GM12878 (cell line): ENCODE measurements around the gene AMT. TPM values are rescaled to one million over a fixed set of nuclear protein-coding genes. Genes with fewer than 3 reads are reported as not detected.

Experiments
- BCL11A ChIP-seq: IDR thresholded peaks from 2 replicates; pipeline ENCODE4 v1.6.1; 2011; ENCODE audit warnings: low read depth, low read length
- BCL3 ChIP-seq: IDR thresholded peaks from 2 replicates; pipeline ENCODE4 v1.6.1; 2011; ENCODE audit warnings: borderline replicate concordance, low read depth, mild to moderate bottlenecking, moderate library complexity, low read length; ENCODE audit not compliant: insufficient read depth, poor library complexity, severe bottlenecking
- CBX3 ChIP-seq: fragments of 200-600 bp; sonication (generic); IDR thresholded peaks from 2 replicates; pipeline ENCODE4 v1.6.1; 2016; ENCODE audit warnings: low read depth, borderline replicate concordance
- CHD2 ChIP-seq: IDR thresholded peaks from 2 replicates; pipeline ENCODE4 v1.6.1; 2011; ENCODE audit warnings: low read depth, low read length, improper control_type of control experiment, borderline replicate concordance
- KAT2A ChIP-seq: conservative IDR thresholded peaks from 2 replicates; pipeline ENCODE4 v1.6.1; 2011; ENCODE audit warnings: low read depth, low read length; ENCODE audit not compliant: control insufficient read depth
- MTA2 ChIP-seq: fragments of 450-650 bp; IDR thresholded peaks from 2 replicates; pipeline ENCODE4 v1.6.1; 2016; ENCODE audit warnings: low read depth, mild to moderate bottlenecking, moderate library complexity
- MTA3 ChIP-seq: IDR thresholded peaks from 2 replicates; pipeline ENCODE4 v1.6.1; 2012; ENCODE audit warnings: low read length, inconsistent platforms, borderline replicate concordance
- MXI1 ChIP-seq: fragments of 150-350 bp; IDR thresholded peaks from 2 replicates; pipeline ENCODE4 v1.6.1; 2011; ENCODE audit warnings: low read depth, mild to moderate bottlenecking, inconsistent platforms, low read length, improper control_type of control experiment
- NFIC ChIP-seq: IDR thresholded peaks from 2 replicates; pipeline ENCODE4 v1.6.1; 2012; ENCODE audit warnings: low read depth, mild to moderate bottlenecking, inconsistent platforms, low read length, moderate library complexity
- NR2F1 ChIP-seq: fragments of 450-650 bp; conservative IDR thresholded peaks from 2 replicates; pipeline ENCODE4 v1.6.1; 2017; ENCODE audit warnings: mild to moderate bottlenecking
- POLR2AphosphoS2 ChIP-seq: IDR thresholded peaks from 2 replicates; pipeline ENCODE4 v1.6.1; 2011; ENCODE audit warnings: low read depth, mild to moderate bottlenecking, low read length, improper control_type of control experiment, moderate library complexity
- SKIL ChIP-seq: fragments of 450-650 bp; IDR thresholded peaks from 2 replicates; pipeline ENCODE4 v1.6.1; 2017; ENCODE audit warnings: mild to moderate bottlenecking, low read depth, inconsistent platforms; ENCODE audit not compliant: poor library complexity, severe bottlenecking
- SP1 ChIP-seq: IDR thresholded peaks from one replicate; pipeline ENCODE4 v1.6.1; 2011; ENCODE audit warnings: low read depth, low read length
- SPI1 ChIP-seq: IDR thresholded peaks from 2 replicates; pipeline ENCODE4 v1.6.1; 2011; ENCODE audit warnings: low read depth, mild to moderate bottlenecking, low read length, moderate library complexity, borderline replicate concordance; ENCODE audit not compliant: insufficient read depth
- TCF7 ChIP-seq: IDR thresholded peaks from 2 replicates; pipeline ENCODE4 v1.6.1; 2014; ENCODE audit warnings: antibody characterized with exemption, borderline replicate concordance
- USF1 ChIP-seq: IDR thresholded peaks from 2 replicates; pipeline ENCODE4 v1.6.1; 2011; ENCODE audit warnings: borderline replicate concordance, low read depth, mild to moderate bottlenecking, moderate library complexity, mixed read lengths, low read length; ENCODE audit not compliant: insufficient read depth; ENCODE audit errors: extremely low read length
- polyA plus RNA-seq, 11 experiments: library from polyadenylated mRNA; depleted of rRNA in 4 of 11; unstranded in 6 of 11; stranded (reverse) in 5 of 11; fragments of >200 nt; fragmentation: Nextera tagmentation in 4 of 11; fragmentation: Illumina TruSeq in 1 of 11; extraction: Ambion mirVana in 4 of 11; extraction: Trizol in 1 of 11; gene quantifications; 1 replicate in 1 of 11; 2 replicates in 10 of 11; pipeline versions ENCODE4 v1.2.1 to v1.2.3, GENCODE V29; 2011 to 2016; ENCODE audit warnings: inconsistent platforms in 2 of 11, missing spikeins in 2 of 11, low read depth in 1 of 11
- total RNA-seq, 4 experiments: library from RNA; depleted of rRNA in 3 of 4; stranded (reverse); fragments of >200 nt in 3 of 4; fragmentation: Illumina TruSeq in 1 of 4; extraction: Trizol in 1 of 4; gene quantifications; 2 replicates each; pipeline versions ENCODE4 v1.2.1 to v1.2.3, GENCODE V29; 2013 to 2021
- TF ChIP-seq, protein P1 (sequence below): fragments of 450-650 bp; IDR thresholded peaks from 2 replicates; pipeline ENCODE4 v1.6.1; 2016; ENCODE audit warnings: mild to moderate bottlenecking, moderate library complexity, borderline replicate concordance
- TF ChIP-seq, protein P2 (sequence below), 3 experiments: IDR thresholded peaks in 2 of 3; conservative IDR thresholded peaks in 1 of 3; 2 replicates each; pipeline ENCODE4 v1.5.1; 2011; ENCODE audit warnings: low read depth in 3 of 3, low read length in 3 of 3, mild to moderate bottlenecking in 3 of 3, control low read depth in 2 of 3, moderate library complexity in 2 of 3, inconsistent platforms in 1 of 3, mixed read lengths in 1 of 3; ENCODE audit not compliant: control insufficient read depth in 2 of 3, insufficient read depth in 1 of 3; ENCODE audit errors: extremely low read depth in 1 of 3

The AMT gene
- total and polyA plus RNA-seq, 10 of the 15 experiments (the other 5 are each of a cell fraction or from before 2014, with no cell fraction given): 0.45 to 7.2 (median 2.6) TPM

DNA sequence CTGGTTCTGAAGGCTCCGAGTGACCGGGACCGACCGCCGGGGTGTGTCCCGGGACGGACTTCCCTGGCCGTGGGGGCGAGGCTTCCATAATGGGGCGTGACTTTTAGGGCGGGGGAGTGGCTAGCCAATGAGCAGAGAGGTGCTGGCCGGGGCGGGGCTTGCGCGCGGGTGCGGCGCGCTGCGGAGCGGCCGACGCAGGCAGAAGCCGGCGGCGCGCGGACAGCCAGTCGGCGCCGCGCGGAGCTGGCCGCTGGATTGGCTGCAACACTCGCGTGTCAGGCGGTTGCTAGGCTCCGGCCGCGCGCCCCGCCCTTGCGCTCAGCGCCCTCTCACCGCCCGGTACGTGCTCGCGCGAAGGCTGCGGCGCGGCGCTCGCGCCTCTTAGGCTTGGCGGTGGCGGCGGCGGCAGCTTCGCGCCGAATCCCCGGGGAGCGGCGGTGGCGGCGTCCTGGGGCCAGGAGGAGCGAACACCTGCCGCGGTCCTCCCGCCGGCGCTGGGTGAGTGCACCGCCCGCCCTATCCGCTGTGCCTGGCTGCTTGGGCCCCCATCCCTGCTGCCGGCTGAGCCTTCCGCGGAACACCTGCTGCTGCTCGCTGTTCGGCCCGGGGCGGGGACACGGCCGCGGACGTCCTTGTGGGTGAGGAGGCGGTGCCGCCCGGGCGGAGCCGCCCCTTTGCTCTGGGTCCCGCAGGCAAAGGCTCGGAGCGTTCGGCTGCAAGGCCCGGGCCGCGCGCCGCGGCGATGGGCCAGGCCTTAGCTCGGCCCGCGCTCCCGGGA, 47.9 kb upstream of the AMT start, which contains the start of gene DAG1 (continued):
- peak; percentile 12 for TF ChIP-seq BCL3
- peak; percentile 73 for TF ChIP-seq NR2F1
- TF ChIP-seq, protein P1, sequence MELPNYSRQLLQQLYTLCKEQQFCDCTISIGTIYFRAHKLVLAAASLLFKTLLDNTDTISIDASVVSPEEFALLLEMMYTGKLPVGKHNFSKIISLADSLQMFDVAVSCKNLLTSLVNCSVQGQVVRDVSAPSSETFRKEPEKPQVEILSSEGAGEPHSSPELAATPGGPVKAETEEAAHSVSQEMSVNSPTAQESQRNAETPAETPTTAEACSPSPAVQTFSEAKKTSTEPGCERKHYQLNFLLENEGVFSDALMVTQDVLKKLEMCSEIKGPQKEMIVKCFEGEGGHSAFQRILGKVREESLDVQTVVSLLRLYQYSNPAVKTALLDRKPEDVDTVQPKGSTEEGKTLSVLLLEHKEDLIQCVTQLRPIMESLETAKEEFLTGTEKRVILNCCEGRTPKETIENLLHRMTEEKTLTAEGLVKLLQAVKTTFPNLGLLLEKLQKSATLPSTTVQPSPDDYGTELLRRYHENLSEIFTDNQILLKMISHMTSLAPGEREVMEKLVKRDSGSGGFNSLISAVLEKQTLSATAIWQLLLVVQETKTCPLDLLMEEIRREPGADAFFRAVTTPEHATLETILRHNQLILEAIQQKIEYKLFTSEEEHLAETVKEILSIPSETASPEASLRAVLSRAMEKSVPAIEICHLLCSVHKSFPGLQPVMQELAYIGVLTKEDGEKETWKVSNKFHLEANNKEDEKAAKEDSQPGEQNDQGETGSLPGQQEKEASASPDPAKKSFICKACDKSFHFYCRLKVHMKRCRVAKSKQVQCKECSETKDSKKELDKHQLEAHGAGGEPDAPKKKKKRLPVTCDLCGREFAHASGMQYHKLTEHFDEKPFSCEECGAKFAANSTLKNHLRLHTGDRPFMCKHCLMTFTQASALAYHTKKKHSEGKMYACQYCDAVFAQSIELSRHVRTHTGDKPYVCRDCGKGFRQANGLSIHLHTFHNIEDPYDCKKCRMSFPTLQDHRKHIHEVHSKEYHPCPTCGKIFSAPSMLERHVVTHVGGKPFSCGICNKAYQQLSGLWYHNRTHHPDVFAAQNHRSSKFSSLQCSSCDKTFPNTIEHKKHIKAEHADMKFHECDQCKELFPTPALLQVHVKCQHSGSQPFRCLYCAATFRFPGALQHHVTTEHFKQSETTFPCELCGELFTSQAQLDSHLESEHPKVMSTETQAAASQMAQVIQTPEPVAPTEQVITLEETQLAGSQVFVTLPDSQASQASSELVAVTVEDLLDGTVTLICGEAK: no peak; the same call in 1 of the 2 replicates
- TF ChIP-seq CBX3: no peak
- no peak for TF ChIP-seq SPI1
- no peak for TF ChIP-seq MTA3
- no peak for TF ChIP-seq BCL11A
- no peak for TF ChIP-seq KAT2A
- TF ChIP-seq CHD2: no peak
- TF ChIP-seq USF1: no peak
- TF ChIP-seq, protein P2, sequence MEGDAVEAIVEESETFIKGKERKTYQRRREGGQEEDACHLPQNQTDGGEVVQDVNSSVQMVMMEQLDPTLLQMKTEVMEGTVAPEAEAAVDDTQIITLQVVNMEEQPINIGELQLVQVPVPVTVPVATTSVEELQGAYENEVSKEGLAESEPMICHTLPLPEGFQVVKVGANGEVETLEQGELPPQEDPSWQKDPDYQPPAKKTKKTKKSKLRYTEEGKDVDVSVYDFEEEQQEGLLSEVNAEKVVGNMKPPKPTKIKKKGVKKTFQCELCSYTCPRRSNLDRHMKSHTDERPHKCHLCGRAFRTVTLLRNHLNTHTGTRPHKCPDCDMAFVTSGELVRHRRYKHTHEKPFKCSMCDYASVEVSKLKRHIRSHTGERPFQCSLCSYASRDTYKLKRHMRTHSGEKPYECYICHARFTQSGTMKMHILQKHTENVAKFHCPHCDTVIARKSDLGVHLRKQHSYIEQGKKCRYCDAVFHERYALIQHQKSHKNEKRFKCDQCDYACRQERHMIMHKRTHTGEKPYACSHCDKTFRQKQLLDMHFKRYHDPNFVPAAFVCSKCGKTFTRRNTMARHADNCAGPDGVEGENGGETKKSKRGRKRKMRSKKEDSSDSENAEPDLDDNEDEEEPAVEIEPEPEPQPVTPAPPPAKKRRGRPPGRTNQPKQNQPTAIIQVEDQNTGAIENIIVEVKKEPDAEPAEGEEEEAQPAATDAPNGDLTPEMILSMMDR (IDR thresholded peaks at IDR 0.05 in 2 of 3, conservative IDR thresholded peaks at IDR 0.05 in 1 of 3; ENCODE audit: control insufficient read depth in 2 of 3, extremely low read depth in 1 of 3, insufficient read depth in 1 of 3, low read depth in 3 of 3, low read length in 3 of 3): no peak
- peak; percentile 58 for TF ChIP-seq POLR2AphosphoS2
- peak; percentile 63 for TF ChIP-seq SP1
- no peak for TF ChIP-seq TCF7
- TF ChIP-seq MXI1: peak; percentile 85
- no peak for TF ChIP-seq NFIC
- TF ChIP-seq MTA2: no peak
- TF ChIP-seq SKIL: no peak
